Effector CD8-positive, alpha-beta T cell (primary cell): ENCODE measurements around the gene ERLEC1.
"Not testable (repeated sequence)": the region's sequence is repeated elsewhere in the genome, so short reads cannot be mapped to it uniquely, and the experiment has no call there.

Source experiments
- DNase-seq: peaks from one replicate; lab custom pipeline; 2025; lab: John Stamatoyannopoulos, UW
- total RNA-seq, 4 experiments: gene quantifications; one replicate each; lab custom pipeline; 2026; lab: John Stamatoyannopoulos, UW

ERLEC1 gene
- total RNA-seq, result 60.0 to 79.8 (median 62.7) reads per million in 4 experiments

GRCh38 chr2:53786705-53787613 lies at the start of gene ERLEC1, which contains the start of gene ASB3:
TSS of gene ERLEC1 (plus strand) at chr2:53787044. CDS start at chr2:53787211, 167 bp downstream.
TSS of gene ASB3 (minus strand) at chr2:53786953. CDS start at chr2:53765572, 21,381 bp downstream.
- peak; percentile 80 for DNase-seq

GRCh38 chr2:53737091-53737490 lies 49.8 kb upstream of the ERLEC1 start:
- DNase-seq, result no peak

- DNase-seq, result no peak
Observed at GRCh38 chr2:53739032-53739431, 47.8 kb upstream of the ERLEC1 start.

GRCh38 chr2:53740170-53740569 lies 46.7 kb upstream of the ERLEC1 start:
- no peak for DNase-seq

GRCh38 chr2:53744395-53745065 lies 42.3 kb upstream of the ERLEC1 start:
- DNase-seq, result no peak

- DNase-seq, result no peak
Observed at GRCh38 chr2:53750041-53750768, 36.6 kb upstream of the ERLEC1 start.

- no peak for DNase-seq
Observed at GRCh38 chr2:53751728-53752127, 35.1 kb upstream of the ERLEC1 start.

- no peak for DNase-seq
Observed at GRCh38 chr2:53752385-53752784, 34.5 kb upstream of the ERLEC1 start.

- no peak for DNase-seq
Observed at GRCh38 chr2:53753041-53753440, 33.8 kb upstream of the ERLEC1 start.

- DNase-seq, result no peak
Observed at GRCh38 chr2:53755121-53755520, 31.7 kb upstream of the ERLEC1 start.

- no peak for DNase-seq
Observed at GRCh38 chr2:53756644-53757043, 30.2 kb upstream of the ERLEC1 start.

- DNase-seq, result not testable (repeated sequence)
Observed at GRCh38 chr2:53757206-53757605, 29.6 kb upstream of the ERLEC1 start.

- DNase-seq, result no peak
Observed at GRCh38 chr2:53765767-53766166, 21.1 kb upstream of the ERLEC1 start.

GRCh38 chr2:53767405-53768241 lies 19.2 kb upstream of the ERLEC1 start, which contains the start of gene CHAC2:
TSS of gene CHAC2 (plus strand) at chr2:53767804. CDS start at chr2:53767887, 83 bp downstream.
- peak; percentile 69 for DNase-seq

GRCh38 chr2:53768242-53768542 lies 18.7 kb upstream of the ERLEC1 start:
- DNase-seq, result no peak

- no peak for DNase-seq
Observed at GRCh38 chr2:53769318-53769945, 17.4 kb upstream of the ERLEC1 start.

GRCh38 chr2:53770264-53770663 lies 16.6 kb upstream of the ERLEC1 start:
- DNase-seq, result no peak

GRCh38 chr2:53777134-53777533 lies 9.7 kb upstream of the ERLEC1 start:
- no peak for DNase-seq

- no peak for DNase-seq
Observed at GRCh38 chr2:53778536-53779162, 8.2 kb upstream of the ERLEC1 start.

GRCh38 chr2:53780056-53780455 lies 6.8 kb upstream of the ERLEC1 start:
- DNase-seq, result no peak
